Fibroblast of the aortic adventitia (primary cell): ENCODE measurements around the gene SLC41A3. TPM values are rescaled to one million over a fixed set of nuclear protein-coding genes. Genes with fewer than 3 reads are reported as not detected.

Experiments
- DNase-seq: peaks from one replicate; pipeline ENCODE4 v3.0.0-alpha.2; 2010; ENCODE audit warnings: low read depth
- H3K4me3 ChIP-seq: 2 replicates; pipeline ENCODE4 v1.5.1; 2011; ENCODE audit warnings: low read depth, mild to moderate bottlenecking, control low read depth, low read length, moderate library complexity
- CTCF ChIP-seq: IDR thresholded peaks from 2 replicates; pipeline ENCODE4 v1.5.1; 2011; ENCODE audit warnings: mild to moderate bottlenecking, low read length, control low read depth, inconsistent platforms; ENCODE audit not compliant: insufficient read depth
- total RNA-seq: library from RNA; depleted of rRNA; stranded (reverse); fragments of >200 nt; gene quantifications from 2 replicates; pipeline ENCODE4 v1.2.3, GENCODE V29; 2012; ENCODE audit warnings: low replicate concordance

Gene SLC41A3
- total RNA-seq, 1 donor: 40.0 TPM

GRCh38 chr3:126029241-126029640 is 54.7 kb downstream of the SLC41A3 start:
- DNase-seq: no peak
- no peak for TF ChIP-seq CTCF
- no peak overlapping the region for H3K4me3 ChIP-seq

DNA sequence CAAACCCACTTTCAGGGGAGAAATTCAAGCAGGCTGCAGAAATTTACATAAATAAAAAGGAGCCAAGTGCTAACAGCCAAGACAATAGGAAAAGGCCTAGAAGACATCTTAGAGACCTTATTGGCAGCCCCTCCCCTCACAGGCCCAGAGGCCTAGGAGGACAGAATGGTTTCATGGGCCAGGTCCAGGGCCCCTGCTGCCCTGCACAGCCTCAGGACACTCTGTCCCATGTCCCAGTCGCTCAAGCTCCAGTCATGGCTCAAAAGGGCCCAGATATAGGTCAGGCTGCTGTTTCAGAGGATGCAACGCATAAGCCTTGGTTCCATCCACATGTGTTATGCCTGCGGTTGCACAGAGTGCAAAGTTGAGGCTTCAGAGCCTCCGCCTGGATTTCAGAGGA is 55.8 kb downstream of the SLC41A3 start:
- no peak overlapping the region for H3K4me3 ChIP-seq
- DNase-seq: no peak
- no peak for TF ChIP-seq CTCF

- H3K4me3 ChIP-seq: no peak overlapping the region
- no peak for DNase-seq
- TF ChIP-seq CTCF: no peak
Measured at GRCh38 chr3:126026761-126027160, 57.2 kb downstream of the SLC41A3 start.

- H3K4me3 ChIP-seq: no peak overlapping the region
- TF ChIP-seq CTCF: no peak
- no peak for DNase-seq
Measured at GRCh38 chr3:126026277-126026751, 57.6 kb downstream of the SLC41A3 start.

DNA sequence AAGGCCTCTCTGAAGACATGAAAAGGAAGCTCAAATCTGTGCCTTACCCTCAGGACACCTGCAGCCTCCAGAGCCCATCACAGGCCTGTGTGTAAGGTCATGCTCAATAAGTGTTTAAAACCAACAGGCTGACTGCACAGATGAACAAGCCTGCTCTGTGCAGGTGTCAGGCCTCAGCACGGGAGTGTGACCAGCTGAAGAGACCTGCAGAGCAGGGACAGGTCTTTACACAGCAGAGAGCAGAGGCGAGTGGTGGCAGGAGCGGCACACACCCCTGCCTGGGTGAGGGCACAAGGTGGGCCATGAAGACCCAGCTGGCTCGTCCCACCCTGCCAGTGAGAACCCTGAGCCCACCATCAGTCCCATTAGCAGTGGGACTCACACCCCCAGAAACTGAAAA is 58.1 kb downstream of the SLC41A3 start:
- TF ChIP-seq CTCF: no peak
- no peak overlapping the region for H3K4me3 ChIP-seq
- no peak for DNase-seq

DNA sequence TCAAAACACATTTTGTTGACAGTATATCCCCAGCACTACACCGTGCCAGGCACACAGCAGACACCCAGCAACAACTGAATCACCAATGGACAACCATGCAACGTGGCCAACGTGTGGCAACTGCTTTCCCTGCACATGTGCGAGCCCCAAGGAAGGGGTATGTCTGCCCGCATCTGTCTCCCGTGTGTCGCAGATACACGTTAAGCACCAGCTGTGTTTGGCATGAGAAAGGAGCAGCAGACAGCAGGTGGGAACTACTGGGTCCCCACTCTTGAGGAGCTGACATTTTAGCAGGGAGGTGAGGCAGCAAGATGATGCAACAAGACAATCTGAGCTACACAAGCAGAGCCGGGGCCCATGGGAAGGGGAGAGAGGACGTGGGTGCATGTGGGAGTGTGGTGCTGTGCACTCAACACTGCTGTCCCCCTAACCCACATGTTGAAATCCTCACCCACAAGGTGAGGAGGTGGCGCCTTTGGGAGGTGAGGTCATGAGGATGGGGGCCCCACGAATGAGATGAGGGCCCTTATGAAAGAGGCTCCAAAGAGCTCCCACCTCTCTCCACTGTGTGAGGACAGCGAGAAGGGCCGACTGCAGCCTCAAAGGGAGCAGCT is 58.7 kb downstream of the SLC41A3 start:
- H3K4me3 ChIP-seq: no peak overlapping the region
- no peak for DNase-seq
- no peak for TF ChIP-seq CTCF

- no peak overlapping the region for H3K4me3 ChIP-seq
- DNase-seq: no peak
- TF ChIP-seq CTCF: no peak
Measured at GRCh38 chr3:126024049-126024854, 59.7 kb downstream of the SLC41A3 start.
